ENCODE data around the gene RS1.

Gene RS1

GRCh38 chrX:18674417-18674787, 2.5 kb upstream of the RS1 start:
- FAIRE-seq: no peak
- DNase-seq (ENCODE audit: insufficient read length, low spot score): no peak

GRCh38 chrX:18668071-18668835, 3.7 kb downstream of the RS1 start:
- no peak for DNase-seq (ENCODE audit: insufficient read length, low spot score)
- FAIRE-seq: peak; percentile 94

GRCh38 chrX:18666614-18667013, 5.3 kb downstream of the RS1 start:
- no peak for DNase-seq (ENCODE audit: insufficient read length, low spot score)
- no peak for FAIRE-seq

GRCh38 chrX:18664947-18665346, 7.0 kb downstream of the RS1 start:
- no peak for FAIRE-seq
- no peak for DNase-seq (ENCODE audit: insufficient read length, low spot score)

GRCh38 chrX:18661273-18661672, 10.6 kb downstream of the RS1 start:
- FAIRE-seq (no peak), DNase-seq (ENCODE audit: insufficient read length, low spot score) (no peak)

- DNase-seq (ENCODE audit: insufficient read length, low spot score) (no peak), FAIRE-seq (no peak)
These were observed 16.8 kb downstream of the RS1 start for GRCh38 chrX:18654875-18655836.

GRCh38 chrX:18652636-18653035, 19.3 kb downstream of the RS1 start:
- no peak for DNase-seq (ENCODE audit: insufficient read length, low spot score)
- no peak for FAIRE-seq

- FAIRE-seq (no peak), DNase-seq (ENCODE audit: insufficient read length, low spot score) (no peak)
These were observed 21.2 kb downstream of the RS1 start for GRCh38 chrX:18650662-18651061.

- no peak for DNase-seq (ENCODE audit: insufficient read length, low spot score)
- no peak for FAIRE-seq
These were observed 22.4 kb downstream of the RS1 start for GRCh38 chrX:18649498-18649951.

- DNase-seq (ENCODE audit: insufficient read length, low spot score) (no peak), FAIRE-seq (no peak)
These were observed 24.3 kb downstream of the RS1 start for GRCh38 chrX:18647621-18648020.

- no peak for DNase-seq (ENCODE audit: insufficient read length, low spot score)
- FAIRE-seq: no peak
These were observed 28.1 kb downstream of the RS1 start for GRCh38 chrX:18643853-18644252.

- FAIRE-seq (no peak), DNase-seq (ENCODE audit: insufficient read length, low spot score) (no peak)
These were observed 28.7 kb downstream of the RS1 start for GRCh38 chrX:18643243-18643642.

GRCh38 chrX:18640686-18641085, 31.2 kb downstream of the RS1 start:
- no peak for FAIRE-seq
- no peak for DNase-seq (ENCODE audit: insufficient read length, low spot score)

GRCh38 chrX:18639280-18639679, 32.6 kb downstream of the RS1 start:
- no peak for DNase-seq (ENCODE audit: insufficient read length, low spot score)
- no peak for FAIRE-seq

- no peak for FAIRE-seq
- DNase-seq (ENCODE audit: insufficient read length, low spot score): no peak
These were observed 33.5 kb downstream of the RS1 start for GRCh38 chrX:18638398-18638797.

- DNase-seq (ENCODE audit: insufficient read length, low spot score) (no peak), FAIRE-seq (no peak)
These were observed 41.0 kb downstream of the RS1 start for GRCh38 chrX:18630934-18631333.

- no peak for DNase-seq (ENCODE audit: insufficient read length, low spot score)
- FAIRE-seq: no peak
These were observed 47.3 kb downstream of the RS1 start for GRCh38 chrX:18624599-18624998.

- FAIRE-seq (no peak), DNase-seq (ENCODE audit: insufficient read length, low spot score) (no peak)
These were observed 51.6 kb downstream of the RS1 start for GRCh38 chrX:18620349-18620748.

- DNase-seq (ENCODE audit: insufficient read length, low spot score) (no peak), FAIRE-seq (no peak)
These were observed 52.6 kb downstream of the RS1 start for GRCh38 chrX:18619288-18619687.

GRCh38 chrX:18617407-18617750, 54.5 kb downstream of the RS1 start:
- no peak for DNase-seq (ENCODE audit: insufficient read length, low spot score)
- no peak for FAIRE-seq

GRCh38 chrX:18616688-18617406, 55.1 kb downstream of the RS1 start:
- DNase-seq (ENCODE audit: insufficient read length, low spot score) (no peak), FAIRE-seq (no peak)

All from GM19239 (cell line).